Kidney (tissue), 14 donors: Measurements from ENCODE around the gene PHLDB2. TPM values are rescaled to one million over a fixed set of nuclear protein-coding genes. Genes with fewer than 3 reads are reported as not detected.

Source experiments
- DNase-seq, 5 donors: peaks; one replicate each; pipeline ENCODE4 v3.0.0-alpha.2; 2013 to 2020
- FAIRE-seq: peaks from 2 replicates; lab custom pipeline; 2012; peaks lifted over from hg19 to GRCh38; lab: Jason Lieb, UNC
- H3K27ac ChIP-seq, 2 donors: one replicate each; pipeline ENCODE4 v1.7.0; 2013; ENCODE audit warnings: low read depth in 2 of 2, low read length in 2 of 2, inconsistent platforms in 1 of 2
- H3K27me3 ChIP-seq: one replicate; pipeline ENCODE4 v1.7.1; 2013; ENCODE audit warnings: low read length, inconsistent platforms; ENCODE audit not compliant: control insufficient read depth, insufficient read depth
- H3K36me3 ChIP-seq, 3 donors: one replicate each; pipeline versions ENCODE4 v1.7.0 to v1.7.1; 2013; ENCODE audit warnings: low read length in 3 of 3, control low read depth in 1 of 3, inconsistent platforms in 1 of 3; ENCODE audit not compliant: insufficient read depth in 3 of 3, control insufficient read depth in 2 of 3
- H3K4me1 ChIP-seq, 3 donors: one replicate each; pipeline versions ENCODE4 v1.7.0 to v1.7.1; 2013; ENCODE audit warnings: low read length in 3 of 3, inconsistent platforms in 1 of 3, low read depth in 1 of 3; ENCODE audit not compliant: control insufficient read depth in 2 of 3, insufficient read depth in 2 of 3
- H3K4me3 ChIP-seq, 3 donors: one replicate each; pipeline versions ENCODE4 v1.7.0 to v1.8.1; 2013; ENCODE audit warnings: low read length in 3 of 3, control low read depth in 1 of 3, inconsistent platforms in 1 of 3
- H3K9ac ChIP-seq, 3 donors: one replicate each; pipeline versions ENCODE4 v1.7.0 to v1.7.1; 2013; ENCODE audit warnings: low read length in 3 of 3, control low read depth in 1 of 3, inconsistent platforms in 1 of 3
- H3K9me3 ChIP-seq, 3 donors: one replicate each; pipeline versions ENCODE4 v1.7.0 to v1.7.1; 2013; ENCODE audit warnings: low read length in 3 of 3, control low read depth in 1 of 3, inconsistent platforms in 1 of 3; ENCODE audit not compliant: control insufficient read depth in 2 of 3, insufficient read depth in 1 of 3
- CTCF ChIP-seq: IDR thresholded peaks from 3 replicates; pipeline ENCODE4 v1.5.1; 2012; ENCODE audit warnings: mild to moderate bottlenecking, moderate library complexity, borderline replicate concordance; ENCODE audit not compliant: insufficient read depth; ENCODE audit errors: extremely low read depth
- intact Hi-C: fragments of 100-400 bp; cut with DNase I; formaldehyde crosslinking; loops from one replicate; pipeline ENCODE4 v1.11.1; 2022
- polyA plus RNA-seq: library from polyadenylated mRNA; stranded (reverse); fragments of 350-450 nt; fragmentation: Illumina TruSeq; extraction: RNeasy Lipid Tissue Mini Kit (QIAGEN cat#74804); gene quantifications from one replicate; pipeline ENCODE4 v1.2.3, GENCODE V29; 2014; ENCODE audit warnings: low read depth, low replicate concordance; ENCODE audit not compliant: insufficient read depth
- total RNA-seq: library from RNA; stranded (reverse); fragmentation: NEBNext Ultra II Directional; extraction: Animal tissue kit (Norgen Biotek cat#: 25700); gene quantifications from one replicate; pipeline ENCODE4 v1.2.1, GENCODE V29; 2021
- donor health status: control.
- donor health status: control.
- donor health status: control.
- donor health status: control.
- donor health status: control.
- donor health status: DM: yes; HTN: yes; CAD: no.
- donor health status: Normal renal cell carcinoma (clear cell type).

Gene PHLDB2
- total and polyA plus RNA-seq, 2 donors from 2014 or later = 28.0 to 85.6 TPM

GRCh38 chr3:111884411-111885018 is 25.4 kb downstream of the PHLDB2 start:
- DNase-seq = no peak
- H3K4me3 ChIP-seq = no peak overlapping the region
- H3K9me3 ChIP-seq = no peaks in the 10 kb centered on the region
- H3K27me3 ChIP-seq = no peaks in the 10 kb centered on the region
- TF ChIP-seq CTCF = no peak
- no peak overlapping the region for H3K27ac ChIP-seq
- no peak overlapping the region for H3K9ac ChIP-seq
- intact Hi-C loops = no loop called here
- no peak for FAIRE-seq
- peaks cover 0 to 4% (median 0%) of the 10 kb centered on the region in 3 donors for H3K4me1 ChIP-seq
- H3K36me3 ChIP-seq = peaks cover 0 to 24% (median 8%) of the 10 kb centered on the region in 3 donors

GRCh38 chr3:111885578-111885977 is 26.5 kb downstream of the PHLDB2 start:
- H3K27me3 ChIP-seq = no peaks in the 10 kb centered on the region
- no peaks in the 10 kb centered on the region for H3K9me3 ChIP-seq
- DNase-seq (no peak), FAIRE-seq (no peak)
- intact Hi-C loops = no loop called here
- H3K36me3 ChIP-seq = peaks cover 0 to 24% (median 8%) of the 10 kb centered on the region in 3 donors
- peaks cover 0 to 4% (median 0%) of the 10 kb centered on the region in 3 donors for H3K4me1 ChIP-seq
- no peak overlapping the region for H3K4me3 ChIP-seq
- H3K27ac ChIP-seq = no peak overlapping the region
- no peak for TF ChIP-seq CTCF
- no peak overlapping the region for H3K9ac ChIP-seq

GRCh38 chr3:111890051-111890580 is 31.1 kb downstream of the PHLDB2 start:
- TF ChIP-seq CTCF = no peak
- intact Hi-C loops = no loop called here
- H3K9ac ChIP-seq = no peak overlapping the region
- no peaks in the 10 kb centered on the region for H3K9me3 ChIP-seq
- no peaks in the 10 kb centered on the region for H3K27me3 ChIP-seq
- H3K36me3 ChIP-seq = peaks cover 0 to 12% (median 2%) of the 10 kb centered on the region in 3 donors
- H3K4me1 ChIP-seq = peaks cover 0 to 2% (median 0%) of the 10 kb centered on the region in 3 donors
- DNase-seq (no peak), FAIRE-seq (no peak)
- no peak overlapping the region for H3K4me3 ChIP-seq
- no peak overlapping the region for H3K27ac ChIP-seq
